ENCODE data around the gene UBXN10.

The UBXN10 gene

GRCh38 chr1:20189664-20190063 lies 3.8 kb downstream of the UBXN10 start:
- TF ChIP-seq, protein P1, sequence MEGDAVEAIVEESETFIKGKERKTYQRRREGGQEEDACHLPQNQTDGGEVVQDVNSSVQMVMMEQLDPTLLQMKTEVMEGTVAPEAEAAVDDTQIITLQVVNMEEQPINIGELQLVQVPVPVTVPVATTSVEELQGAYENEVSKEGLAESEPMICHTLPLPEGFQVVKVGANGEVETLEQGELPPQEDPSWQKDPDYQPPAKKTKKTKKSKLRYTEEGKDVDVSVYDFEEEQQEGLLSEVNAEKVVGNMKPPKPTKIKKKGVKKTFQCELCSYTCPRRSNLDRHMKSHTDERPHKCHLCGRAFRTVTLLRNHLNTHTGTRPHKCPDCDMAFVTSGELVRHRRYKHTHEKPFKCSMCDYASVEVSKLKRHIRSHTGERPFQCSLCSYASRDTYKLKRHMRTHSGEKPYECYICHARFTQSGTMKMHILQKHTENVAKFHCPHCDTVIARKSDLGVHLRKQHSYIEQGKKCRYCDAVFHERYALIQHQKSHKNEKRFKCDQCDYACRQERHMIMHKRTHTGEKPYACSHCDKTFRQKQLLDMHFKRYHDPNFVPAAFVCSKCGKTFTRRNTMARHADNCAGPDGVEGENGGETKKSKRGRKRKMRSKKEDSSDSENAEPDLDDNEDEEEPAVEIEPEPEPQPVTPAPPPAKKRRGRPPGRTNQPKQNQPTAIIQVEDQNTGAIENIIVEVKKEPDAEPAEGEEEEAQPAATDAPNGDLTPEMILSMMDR (IDR thresholded peaks at IDR 0.05; ENCODE audit: extremely low read depth, missing control alignments), result no peak
- DNase-seq (ENCODE audit: low spot score), result no peak

DNA sequence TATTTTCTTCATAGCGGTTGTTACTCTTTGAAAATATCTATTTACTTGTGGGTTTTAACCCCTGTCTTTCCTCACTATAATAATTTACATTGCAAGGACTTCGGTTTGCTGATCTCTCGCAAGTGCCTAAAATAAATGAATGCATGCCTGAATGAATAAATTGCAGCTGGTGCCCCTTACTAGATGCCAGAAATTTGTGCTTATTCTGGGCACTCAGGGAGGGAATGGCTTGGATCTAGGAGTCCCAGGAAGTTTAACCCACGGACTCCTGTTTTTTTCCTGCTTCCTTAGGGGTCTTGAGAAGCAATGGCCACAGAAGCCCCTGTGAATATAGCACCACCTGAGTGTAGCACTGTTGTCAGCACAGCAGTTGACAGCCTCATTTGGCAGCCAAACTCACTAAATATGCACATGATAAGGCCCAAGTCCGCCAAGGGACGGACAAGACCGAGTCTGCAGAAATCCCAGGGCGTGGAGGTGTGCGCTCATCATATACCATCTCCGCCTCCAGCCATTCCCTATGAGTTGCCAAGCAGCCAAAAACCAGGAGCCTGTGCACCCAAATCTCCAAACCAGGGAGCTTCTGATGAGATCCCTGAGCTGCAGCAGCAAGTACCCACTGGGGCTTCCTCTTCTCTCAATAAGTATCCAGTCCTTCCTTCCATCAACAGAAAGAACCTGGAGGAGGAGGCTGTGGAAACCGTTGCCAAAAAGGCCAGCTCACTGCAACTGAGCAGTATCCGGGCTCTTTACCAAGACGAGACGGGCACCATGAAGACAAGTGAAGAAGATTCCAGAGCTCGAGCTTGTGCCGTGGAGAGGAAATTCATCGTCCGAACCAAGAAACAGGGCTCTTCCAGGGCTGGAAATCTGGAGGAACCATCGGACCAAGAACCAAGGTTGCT lies 4.6 kb downstream of the UBXN10 start:
- TF ChIP-seq, protein P1 (IDR thresholded peaks at IDR 0.05; ENCODE audit: extremely low read depth, missing control alignments), result no peak
- DNase-seq (ENCODE audit: low spot score), result no peak

DNA sequence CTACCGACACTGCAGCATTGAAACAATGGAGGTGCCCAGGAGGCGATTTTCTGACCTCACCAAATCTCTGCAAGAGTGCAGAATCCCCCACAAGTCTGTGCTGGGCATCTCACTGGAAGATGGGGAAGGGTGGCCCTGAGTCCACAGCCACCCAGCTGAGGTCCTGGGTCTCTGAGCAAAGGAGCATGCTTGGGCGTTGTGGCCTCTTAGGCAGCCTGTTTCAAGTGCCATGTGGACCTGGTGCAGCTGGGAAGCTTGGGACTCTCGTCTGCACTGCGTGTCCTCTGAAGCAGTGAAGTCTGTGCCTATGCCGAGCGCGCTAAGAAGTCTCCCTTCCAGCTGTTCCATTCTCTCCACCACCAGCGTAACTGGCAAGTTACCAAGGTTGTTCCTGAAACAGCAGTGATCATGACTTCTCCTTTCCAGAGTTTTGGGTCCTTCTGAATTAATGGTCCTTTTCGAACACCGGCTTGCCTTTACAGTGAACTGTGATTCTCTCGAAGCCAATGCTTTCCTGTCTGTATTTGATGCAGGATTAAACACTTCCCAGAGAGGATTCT lies 5.5 kb downstream of the UBXN10 start:
- TF ChIP-seq, protein P1 (IDR thresholded peaks at IDR 0.05; ENCODE audit: extremely low read depth, missing control alignments), result no peak
- no peak for DNase-seq (ENCODE audit: low spot score)

DNA sequence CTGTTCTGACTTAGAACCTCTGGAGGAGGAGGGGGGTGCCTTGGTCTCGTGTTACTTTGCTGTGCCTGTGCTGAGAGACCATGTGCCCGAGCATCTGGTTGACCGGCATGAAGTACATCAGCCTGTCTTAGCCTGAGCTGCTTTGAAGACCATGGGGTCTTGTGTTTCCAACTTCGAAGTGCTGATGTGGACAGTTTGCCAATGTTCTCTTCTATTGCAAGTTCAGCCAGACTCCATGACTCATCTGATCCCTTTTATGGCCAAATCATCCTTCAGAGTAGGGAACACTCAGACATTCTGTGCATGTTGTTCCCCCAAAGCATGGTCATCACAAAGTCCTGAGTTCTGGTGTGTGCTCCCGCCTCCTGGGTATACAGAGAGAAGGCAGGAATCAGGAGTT lies 6.5 kb downstream of the UBXN10 start:
- TF ChIP-seq, protein P1 (IDR thresholded peaks at IDR 0.05; ENCODE audit: extremely low read depth, missing control alignments), result no peak
- DNase-seq (ENCODE audit: low spot score), result no peak

DNA sequence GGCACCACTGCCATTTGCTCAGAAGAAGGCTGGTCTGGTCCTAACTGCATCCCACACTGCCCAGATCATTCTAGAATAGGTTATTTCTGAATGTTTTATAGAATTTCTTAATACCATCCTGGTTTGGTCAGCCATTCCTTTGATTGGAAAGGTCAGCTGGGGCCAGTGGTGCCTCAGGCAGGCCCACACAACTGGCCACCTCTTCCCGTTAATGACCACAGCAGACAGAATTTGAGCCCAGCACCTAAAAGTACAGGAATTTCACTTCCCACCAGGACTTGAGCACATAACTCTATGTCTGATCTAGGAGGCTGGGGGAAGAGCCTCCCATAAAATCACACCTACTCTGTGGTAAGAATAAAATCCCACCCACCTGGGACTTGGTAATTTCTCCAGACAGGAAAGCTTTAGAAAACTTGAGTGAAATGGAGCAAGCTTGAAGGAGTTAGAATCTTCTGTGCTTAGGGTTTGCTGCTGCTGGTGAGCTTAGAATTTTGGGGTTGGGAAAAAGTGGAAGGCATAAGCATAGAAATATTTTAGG lies 7.0 kb downstream of the UBXN10 start:
- TF ChIP-seq, protein P1 (IDR thresholded peaks at IDR 0.05; ENCODE audit: extremely low read depth, missing control alignments), result no peak
- DNase-seq (ENCODE audit: low spot score), result no peak

- no peak for DNase-seq (ENCODE audit: low spot score)
- TF ChIP-seq, protein P1 (IDR thresholded peaks at IDR 0.05; ENCODE audit: extremely low read depth, missing control alignments), result no peak
Measured at GRCh38 chr1:20194224-20194623, 8.3 kb downstream of the UBXN10 start.

Measured in GM20000 (cell line).